Nephron progenitor cell (in vitro differentiated cells): ENCODE data around the gene TMEM81.
A peak's percentile ranks its signal among the peaks of the same experiment; 100 is the strongest.

Source experiments
- DNase-seq: peaks from one replicate; pipeline ENCODE4 v3.0.0; 2021
- H3K27ac Mint-ChIP-seq: 2 replicates; pipeline ENCODE4 v1.8.0; 2021; ENCODE audit warnings: mild to moderate bottlenecking, moderate library complexity, mixed read lengths
- H3K27me3 Mint-ChIP-seq: 2 replicates; pipeline ENCODE4 v1.8.0; 2021; ENCODE audit warnings: mild to moderate bottlenecking, low read depth, mixed read lengths; ENCODE audit not compliant: poor library complexity
- H3K36me3 Mint-ChIP-seq: 2 replicates; pipeline ENCODE4 v1.8.0; 2021; ENCODE audit warnings: low read depth, mixed read lengths
- H3K4me1 Mint-ChIP-seq: 2 replicates; pipeline ENCODE4 v1.8.0; 2021; ENCODE audit warnings: mixed read lengths
- H3K4me3 Mint-ChIP-seq: 2 replicates; pipeline ENCODE4 v1.8.0; 2021; ENCODE audit warnings: mild to moderate bottlenecking, moderate library complexity, mixed read lengths
- H3K9me3 Mint-ChIP-seq: 2 replicates; pipeline ENCODE4 v1.8.0; 2021; ENCODE audit warnings: mild to moderate bottlenecking, moderate library complexity, mixed read lengths
- CTCF ChIP-seq: fragments of 200-600 bp; sonication (generic); IDR thresholded peaks from 2 replicates; pipeline ENCODE4 v1.5.0; 2021; ENCODE audit warnings: antibody characterized with exemption

TMEM81 gene

GRCh38 chr1:205072286-205072685 is 12.0 kb downstream of the TMEM81 start:
- Mint-ChIP-seq H3K27ac (peak overlapping the region; percentile 57), H3K36me3 (no peaks in the 10 kb centered on the region), H3K4me3 (no peak overlapping the region), H3K4me1 (no peaks in the 10 kb centered on the region), H3K27me3 (peaks cover 12% of the 10 kb centered on the region), H3K9me3 (no peaks in the 10 kb centered on the region)
- no peak for TF ChIP-seq CTCF
- DNase-seq = no peak

GRCh38 chr1:205071801-205072200 is 12.5 kb downstream of the TMEM81 start:
- DNase-seq = no peak
- no peaks in the 10 kb centered on the region for H3K36me3 Mint-ChIP-seq
- no peaks in the 10 kb centered on the region for H3K4me1 Mint-ChIP-seq
- no peak for TF ChIP-seq CTCF
- H3K4me3 Mint-ChIP-seq = no peak overlapping the region
- H3K27ac Mint-ChIP-seq = no peak overlapping the region
- no peaks in the 10 kb centered on the region for H3K9me3 Mint-ChIP-seq
- H3K27me3 Mint-ChIP-seq = peaks cover 12% of the 10 kb centered on the region

DNA sequence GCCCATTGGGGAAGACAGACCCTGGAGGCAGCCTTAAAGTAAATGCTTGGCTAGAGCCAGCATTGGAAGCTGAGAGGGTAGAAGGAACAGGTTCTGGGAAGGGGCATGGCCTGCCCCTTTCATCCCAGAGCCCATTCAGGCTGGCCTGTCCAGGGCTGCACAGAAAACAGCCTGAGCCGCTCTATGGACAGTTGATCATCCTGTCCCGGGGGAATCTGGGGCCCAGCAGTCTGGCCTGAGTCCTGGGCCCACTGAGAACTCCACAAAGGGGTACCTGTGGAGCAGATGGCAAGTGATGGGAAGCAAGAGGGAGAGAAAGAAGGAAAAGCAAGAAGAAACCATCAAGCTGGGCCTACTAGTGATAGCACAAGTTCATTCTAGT is 13.2 kb downstream of the TMEM81 start:
- DNase-seq = no peak
- Mint-ChIP-seq H3K27me3 (peaks cover 11% of the 10 kb centered on the region), H3K4me1 (no peaks in the 10 kb centered on the region), H3K36me3 (no peaks in the 10 kb centered on the region), H3K9me3 (no peaks in the 10 kb centered on the region), H3K27ac (no peak overlapping the region), H3K4me3 (no peak overlapping the region)
- no peak for TF ChIP-seq CTCF

GRCh38 chr1:205069371-205070125 is 14.7 kb downstream of the TMEM81 start:
- Mint-ChIP-seq H3K27me3 (peaks cover 14% of the 10 kb centered on the region), H3K4me1 (peaks cover under 1% of the 10 kb centered on the region), H3K36me3 (no peaks in the 10 kb centered on the region), H3K9me3 (no peaks in the 10 kb centered on the region), H3K4me3 (no peak overlapping the region), H3K27ac (no peak overlapping the region)
- TF ChIP-seq CTCF = no peak
- DNase-seq = no peak

GRCh38 chr1:205068457-205069040 is 15.7 kb downstream of the TMEM81 start:
- Mint-ChIP-seq H3K4me1 (peaks cover 10% of the 10 kb centered on the region), H3K36me3 (no peaks in the 10 kb centered on the region), H3K27me3 (peaks cover 8% of the 10 kb centered on the region), H3K9me3 (no peaks in the 10 kb centered on the region), H3K4me3 (no peak overlapping the region), H3K27ac (no peak overlapping the region)
- TF ChIP-seq CTCF = no peak
- DNase-seq = no peak

DNA sequence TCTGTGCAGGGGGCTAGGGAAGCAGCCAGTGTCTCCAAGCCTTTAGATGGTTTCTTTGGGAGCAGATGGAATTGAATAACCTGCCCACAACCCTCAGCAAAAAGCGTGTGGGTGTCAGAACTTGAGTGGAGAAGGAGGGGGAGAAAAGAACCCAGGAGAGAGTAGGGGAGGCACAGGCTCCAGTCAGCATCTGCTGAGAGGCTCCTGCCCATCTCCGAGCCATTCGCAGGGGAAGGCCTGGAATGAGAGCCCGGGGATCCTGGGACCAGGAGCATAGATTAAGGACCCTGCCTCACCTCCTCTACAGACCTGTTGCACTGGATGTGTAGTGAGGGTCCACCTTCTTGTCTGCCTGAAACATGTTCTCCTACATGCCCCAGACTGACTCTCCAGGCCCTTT is 16.3 kb downstream of the TMEM81 start:
- H3K36me3 Mint-ChIP-seq = no peaks in the 10 kb centered on the region
- no peak for TF ChIP-seq CTCF
- H3K27me3 Mint-ChIP-seq = peaks cover 8% of the 10 kb centered on the region
- H3K4me3 Mint-ChIP-seq = no peak overlapping the region
- H3K27ac Mint-ChIP-seq = no peak overlapping the region
- no peaks in the 10 kb centered on the region for H3K9me3 Mint-ChIP-seq
- H3K4me1 Mint-ChIP-seq = peaks cover 14% of the 10 kb centered on the region
- no peak for DNase-seq
